HG02571 (cell line): ENCODE measurements around the gene ZNF821.
"Not testable (repeated sequence)": the region's sequence is repeated elsewhere in the genome, so short reads cannot be mapped to it uniquely, and the experiment has no call there.

Experiments used
- ATAC-seq: cut with Tn5 transposase; IDR thresholded peaks from one replicate; pipeline ENCODE4 v1.9.1; 2021; ENCODE audit warnings: mild to moderate bottlenecking, moderate library complexity; ENCODE audit not compliant: unreplicated experiment

Gene ZNF821

DNA sequence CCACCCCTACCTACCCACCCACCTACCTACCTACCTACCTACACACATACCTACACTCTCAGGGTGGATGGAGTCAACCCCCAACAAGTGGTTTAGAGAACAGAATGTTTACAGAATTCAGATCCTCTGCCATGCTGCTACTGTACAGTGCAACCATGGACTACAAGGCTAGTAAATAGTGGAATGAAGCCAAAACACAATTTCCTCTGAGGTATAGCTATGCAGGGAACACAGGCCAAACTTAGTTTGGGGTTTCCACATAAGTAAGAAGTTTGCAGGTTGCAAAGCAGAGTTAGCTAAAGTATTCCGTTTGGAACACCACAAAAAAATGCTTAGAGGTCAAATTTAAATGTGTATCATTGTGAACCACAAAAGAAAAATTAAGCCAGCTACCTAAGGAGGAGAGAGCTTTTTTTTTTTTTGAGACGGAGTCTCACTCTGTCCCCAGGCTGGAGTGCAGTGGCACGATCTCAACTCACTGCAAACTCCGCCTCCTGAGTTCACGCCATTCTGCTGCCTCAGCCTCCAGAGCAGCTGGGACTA lies 72.7 kb downstream of the ZNF821 start:
- no peak for ATAC-seq

DNA sequence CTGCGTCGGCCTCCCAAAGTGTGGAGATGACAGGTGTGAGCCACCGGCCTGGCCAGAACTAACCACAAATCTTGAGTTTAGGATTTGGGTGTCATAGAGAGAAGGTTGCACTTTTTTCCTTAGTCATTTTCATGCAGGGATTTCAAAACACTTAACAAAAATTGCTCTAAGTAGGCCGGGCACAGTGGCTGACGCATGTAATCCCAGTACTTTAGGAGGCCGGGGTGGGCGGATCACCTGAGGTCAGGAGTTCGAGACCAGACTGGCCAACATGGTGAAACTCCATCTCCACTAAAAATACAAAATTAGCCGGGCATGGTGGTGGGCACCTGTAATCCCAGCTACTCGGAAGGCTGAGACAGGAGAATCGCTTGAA lies 73.8 kb downstream of the ZNF821 start:
- not testable (repeated sequence) for ATAC-seq
